Measurements from ENCODE around the gene IFITM10.

GRCh38 chr11:1696608-1697570 is 53.5 kb downstream of the IFITM10 start, which contains the start of gene KRTAP5-6:
- TF ChIP-seq POLR2A (IDR thresholded peaks at IDR 0.05) (no peak), CTCF (IDR thresholded peaks at IDR 0.05) (no peak)
